GM18868 (cell line): ENCODE data around the gene DDX52.
"Not testable (repeated sequence)": the region's sequence is repeated elsewhere in the genome, so short reads cannot be mapped to it uniquely, and the experiment has no call there.

Source experiments
- ATAC-seq: cut with Tn5 transposase; IDR thresholded peaks from one replicate; pipeline ENCODE4 v1.9.1; 2021; ENCODE audit warnings: mild to moderate bottlenecking, moderate library complexity; ENCODE audit not compliant: unreplicated experiment

The DDX52 gene

DNA sequence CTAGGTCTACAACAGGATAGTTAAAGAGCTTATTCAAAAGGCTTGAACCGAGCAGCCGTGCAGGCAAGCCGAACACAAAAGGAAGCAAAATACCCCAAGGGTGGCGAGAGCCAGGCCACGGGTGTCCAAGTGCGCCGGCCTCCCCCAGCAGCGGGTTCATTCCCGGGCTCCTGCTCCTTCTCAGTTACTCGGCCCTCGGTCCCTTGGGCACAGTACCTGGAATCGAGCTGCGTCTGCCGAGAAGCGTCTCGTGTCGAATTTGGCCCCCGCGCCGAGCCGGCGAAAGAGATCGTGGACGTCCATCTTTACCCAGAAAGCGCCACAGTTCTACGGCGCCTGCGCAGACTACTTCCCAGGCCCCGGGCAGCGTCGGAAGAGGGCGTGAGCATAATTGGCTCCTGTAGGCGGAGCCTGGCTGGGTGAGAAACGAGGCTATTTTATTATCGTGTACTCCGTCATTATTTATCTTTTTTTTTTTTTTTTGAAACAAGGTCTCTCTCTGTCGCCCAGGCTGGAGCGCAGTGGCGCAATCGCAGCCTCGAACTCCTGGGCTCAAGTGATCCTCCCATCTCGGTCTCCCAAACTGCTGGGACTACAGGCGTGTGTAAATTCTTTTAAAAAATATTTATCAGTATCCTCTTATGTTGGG, at the start of gene DDX52:
TSS of gene DDX52 (minus strand) at position 329 of the 649 bp plus-strand sequence. CDS start at position 303, 26 bp downstream.
- peak; percentile 67 for ATAC-seq

- no peak for ATAC-seq
These were observed 48.6 kb upstream of the DDX52 start for GRCh38 chr17:37691807-37692206.

DNA sequence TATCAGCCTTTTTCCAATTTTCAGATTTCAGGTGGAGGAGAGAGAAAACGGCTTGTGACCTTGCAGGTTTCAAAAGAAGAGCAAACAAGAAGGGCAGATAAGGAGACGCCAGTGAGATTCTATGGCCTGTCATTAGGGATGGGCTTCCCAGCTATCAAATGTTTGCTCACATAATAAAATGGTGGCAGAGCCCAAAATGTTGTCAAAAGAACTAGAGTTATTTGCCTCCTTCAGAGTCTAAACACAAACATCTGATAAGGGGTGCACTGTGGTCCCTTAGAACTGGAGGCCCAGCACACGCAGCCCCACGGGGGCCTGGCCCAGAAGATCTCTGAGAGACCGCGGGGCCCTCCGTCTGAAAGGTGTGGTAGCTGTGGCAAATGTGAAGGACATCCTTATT, 46.1 kb upstream of the DDX52 start:
- ATAC-seq, result no peak

GRCh38 chr17:37683454-37683984, 40.3 kb upstream of the DDX52 start:
- no peak for ATAC-seq

DNA sequence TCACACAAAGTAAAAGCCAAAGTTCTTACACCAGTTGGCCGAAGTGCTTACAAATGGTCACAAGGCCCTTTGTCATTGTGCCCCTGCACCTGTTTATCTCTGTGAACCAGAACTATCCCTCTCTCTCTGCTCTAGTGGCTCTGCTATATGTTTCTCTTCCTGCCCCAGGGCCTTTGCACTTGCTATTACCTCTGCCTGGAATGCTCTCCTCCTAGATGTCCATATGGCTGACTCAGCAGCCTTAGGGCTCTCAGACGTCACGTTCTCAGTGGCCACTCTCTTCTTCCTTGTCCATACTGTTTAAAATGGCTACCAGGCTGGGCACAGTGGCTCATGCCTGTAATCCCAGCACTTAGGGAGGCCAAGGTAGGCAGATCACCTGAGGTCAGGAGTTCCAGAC, 38.8 kb upstream of the DDX52 start:
- no peak for ATAC-seq

DNA sequence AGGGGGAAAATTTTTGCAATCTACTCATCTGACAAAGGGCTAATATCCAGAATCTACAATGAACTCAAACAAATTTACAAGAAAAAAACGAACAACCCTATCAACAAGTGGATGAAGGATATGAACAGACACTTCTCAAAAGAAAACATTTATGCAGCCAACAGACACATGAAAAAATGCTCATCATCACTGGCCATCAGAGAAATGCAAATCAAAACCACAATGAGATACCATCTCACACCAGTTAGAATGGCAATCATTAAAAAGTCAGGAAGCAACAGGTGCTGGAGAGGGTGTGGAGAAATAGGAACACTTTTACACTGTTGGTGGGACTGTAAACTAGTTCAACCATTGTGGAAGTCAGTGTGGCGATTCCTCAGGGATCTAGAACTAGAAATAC, 36.7 kb upstream of the DDX52 start:
- not testable (repeated sequence) for ATAC-seq

DNA sequence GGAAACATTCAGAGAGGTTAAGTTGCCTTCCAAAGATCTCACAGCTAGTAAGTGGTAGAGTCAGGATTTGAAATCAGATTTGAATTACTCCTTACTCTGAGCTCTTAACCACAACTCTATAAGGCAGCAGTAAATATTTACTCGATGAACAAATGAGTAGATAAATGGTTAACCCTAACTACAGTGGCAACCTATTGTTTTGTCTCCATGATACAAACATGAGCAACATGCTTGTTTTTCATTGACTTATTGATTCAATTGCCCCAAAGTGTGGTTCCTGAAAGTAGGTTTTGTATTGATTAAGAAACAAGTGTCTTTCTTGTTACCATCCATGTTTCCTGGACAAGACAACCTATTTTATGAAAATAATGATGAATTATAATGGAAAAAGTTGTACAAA, 34.8 kb upstream of the DDX52 start:
- no peak for ATAC-seq

GRCh38 chr17:37677021-37677420, 33.8 kb upstream of the DDX52 start:
- no peak for ATAC-seq

DNA sequence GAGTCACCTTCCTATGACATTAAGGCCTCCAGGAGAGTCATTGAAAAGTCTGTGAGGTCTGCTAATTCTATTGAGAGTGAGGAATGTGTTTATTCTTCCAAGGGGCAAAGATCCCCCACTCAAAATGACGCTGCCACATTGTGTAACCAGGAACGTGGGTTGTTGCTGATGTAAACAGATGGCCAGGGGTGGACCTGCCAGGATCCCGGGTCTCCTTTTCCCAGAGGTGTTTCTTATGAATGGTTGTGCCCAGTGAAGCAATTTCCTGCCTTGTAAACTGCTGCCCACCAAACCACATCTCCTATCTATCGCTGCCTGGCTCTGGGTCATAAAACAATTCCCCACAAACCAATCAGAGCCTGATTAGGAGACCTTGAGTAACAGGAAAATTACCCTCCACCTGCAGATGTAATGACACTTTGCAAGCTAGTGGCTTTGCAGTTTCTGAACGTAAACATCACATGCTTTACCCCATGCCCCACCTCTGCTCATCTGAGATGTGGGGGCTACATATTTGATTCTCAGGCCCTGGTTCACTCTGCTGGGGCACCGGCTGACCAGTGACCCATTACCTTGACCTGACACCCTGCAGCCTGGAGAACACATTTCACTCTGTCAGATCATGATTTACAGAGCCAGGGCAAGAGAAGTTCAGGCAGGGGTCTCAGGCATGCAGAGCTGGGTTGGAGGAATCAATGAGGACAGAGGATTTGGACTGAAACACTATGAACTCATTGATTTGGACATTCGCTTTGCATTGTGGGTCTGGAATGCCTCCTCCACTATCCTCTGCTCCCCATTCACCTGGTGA, 33.1 kb upstream of the DDX52 start:
- no peak for ATAC-seq

DNA sequence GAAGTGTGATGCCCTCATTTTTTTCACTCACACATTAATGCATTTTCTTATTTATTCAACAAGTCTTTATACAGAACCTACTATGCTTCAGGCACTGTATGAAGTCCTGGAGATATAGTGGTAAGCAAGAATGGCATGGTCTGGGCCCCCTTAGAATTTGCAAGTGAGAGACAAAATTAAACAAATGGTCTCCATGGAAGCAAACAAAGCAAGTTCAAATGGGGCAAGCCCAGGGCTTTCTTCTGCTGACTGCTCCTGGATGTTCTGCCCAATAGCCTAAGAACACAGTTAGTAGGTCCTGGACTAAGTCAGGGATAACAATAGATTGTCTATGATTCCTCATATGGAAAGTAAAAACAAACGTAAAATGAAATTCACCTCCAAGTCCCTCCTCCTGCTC, 31.3 kb upstream of the DDX52 start:
- no peak for ATAC-seq

DNA sequence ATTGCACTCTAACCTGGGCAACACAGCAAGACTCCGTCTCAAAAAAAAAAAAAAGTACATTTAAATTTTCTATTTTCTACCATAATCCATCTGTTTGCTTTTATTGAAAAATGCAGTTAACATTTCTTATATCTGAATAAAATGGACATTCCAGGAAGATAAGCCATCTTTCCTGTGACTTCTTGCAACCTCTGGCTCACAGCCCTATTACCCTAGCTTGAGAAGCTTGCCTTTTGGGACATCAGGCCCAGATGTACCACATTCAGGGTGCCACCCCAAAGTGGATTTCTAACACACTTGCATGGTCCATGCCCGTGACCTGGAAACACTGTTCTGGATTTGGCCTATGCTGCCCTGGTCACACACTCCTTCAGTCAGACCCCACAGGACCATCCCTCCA, 30.1 kb upstream of the DDX52 start:
- ATAC-seq, result no peak

GRCh38 chr17:37672548-37673078, 29.4 kb upstream of the DDX52 start:
- no peak for ATAC-seq

- no peak for ATAC-seq
These were observed 28.7 kb upstream of the DDX52 start for GRCh38 chr17:37671824-37672547.

DNA sequence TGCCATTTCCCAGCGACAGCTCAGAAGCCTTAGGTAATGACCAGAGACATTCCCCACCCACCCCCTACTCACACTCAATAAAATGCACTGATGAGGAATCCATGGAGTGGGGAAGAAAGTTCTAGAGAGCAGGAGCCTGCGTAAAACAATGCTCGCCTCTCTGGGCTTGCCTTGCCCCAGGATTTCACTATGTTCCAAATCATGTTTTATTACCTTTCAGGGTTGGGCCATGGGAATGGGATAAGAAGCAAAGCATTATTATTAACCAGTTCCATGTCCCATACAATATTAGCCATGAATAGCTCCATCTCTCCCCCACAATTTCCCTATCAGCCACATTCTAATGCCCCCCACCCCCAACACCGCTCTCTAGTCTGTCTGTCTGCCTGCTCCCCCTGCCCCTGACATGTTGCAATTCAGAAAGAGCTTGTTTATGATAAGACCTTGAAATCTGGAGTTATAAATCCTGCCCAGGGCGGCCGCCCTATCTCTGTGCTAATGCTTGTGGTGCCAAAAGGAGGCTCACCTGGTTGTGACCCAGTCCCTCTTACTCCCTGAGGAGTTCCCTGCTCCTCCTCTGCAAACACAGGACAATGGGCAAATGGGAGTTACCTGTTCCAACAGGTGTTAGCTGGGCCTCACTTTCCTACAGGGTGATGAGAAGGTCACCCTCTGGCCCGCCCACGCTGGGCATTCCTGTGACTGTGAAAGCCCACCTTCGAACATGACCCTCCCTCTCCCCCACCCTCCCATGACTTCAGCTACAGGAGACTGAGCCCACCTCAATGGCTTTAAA, 28.0 kb upstream of the DDX52 start:
- ATAC-seq, result no peak

GRCh38 chr17:37667039-37667438, 23.8 kb upstream of the DDX52 start:
- ATAC-seq, result no peak

DNA sequence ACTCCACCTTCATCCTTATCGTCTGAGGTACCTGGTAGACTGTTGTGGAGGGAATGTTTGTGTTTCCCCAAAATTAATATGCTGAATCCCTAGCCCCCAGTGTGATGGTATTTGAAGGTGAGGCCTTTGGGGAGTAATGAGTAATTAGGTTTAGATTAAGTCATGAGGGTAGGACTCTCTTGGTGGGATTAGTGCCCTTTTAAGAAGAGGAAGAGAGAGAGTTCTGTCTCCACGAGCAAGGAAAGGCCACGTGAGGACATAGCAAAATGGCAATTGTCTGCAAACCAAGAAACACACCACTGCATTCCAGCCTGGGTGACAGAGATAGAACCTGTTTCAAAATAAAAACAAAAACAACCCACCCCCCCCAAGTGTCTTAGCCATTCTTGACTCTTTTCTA, 21.0 kb upstream of the DDX52 start:
- no peak for ATAC-seq

DNA sequence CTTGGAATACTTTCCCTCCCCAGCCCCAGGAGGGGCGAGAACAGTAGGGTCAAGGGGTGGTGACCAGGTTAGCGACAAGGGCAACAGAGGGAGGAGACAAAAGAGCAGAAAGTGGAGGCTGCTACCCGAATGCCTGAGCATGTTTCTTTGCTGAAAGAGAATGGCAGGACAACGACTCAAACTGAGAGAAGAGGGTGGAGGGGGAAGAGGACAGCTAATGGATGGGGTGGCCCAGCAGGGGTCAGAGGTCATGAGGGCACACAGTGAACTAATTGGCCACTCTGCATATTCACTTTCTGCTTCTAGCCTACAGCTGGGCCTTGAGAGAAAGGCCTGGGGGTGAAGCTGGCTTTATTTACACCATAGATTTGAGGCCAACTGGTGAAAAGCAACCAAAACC, 19.1 kb upstream of the DDX52 start:
- ATAC-seq, result no peak

- no peak for ATAC-seq
These were observed 18.3 kb upstream of the DDX52 start for GRCh38 chr17:37661400-37662014.

DNA sequence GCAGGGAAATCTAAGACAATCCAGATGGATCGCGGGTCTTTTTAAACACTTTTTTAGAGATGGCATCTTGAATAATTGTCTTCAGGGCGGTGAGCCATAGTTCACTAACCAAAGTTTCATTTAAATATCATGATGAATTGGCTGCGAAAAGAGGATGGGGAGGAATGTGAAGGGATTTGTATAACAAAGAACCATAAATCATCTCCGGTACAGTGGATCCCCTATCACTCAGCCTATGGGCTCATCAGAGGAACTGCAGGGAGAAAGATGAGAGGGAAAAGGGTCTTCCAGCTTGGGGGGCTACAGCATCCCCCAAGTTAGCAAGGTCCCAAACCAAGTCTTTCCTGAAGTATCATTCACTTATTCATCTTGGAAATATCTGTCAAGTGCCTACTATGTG, 16.7 kb upstream of the DDX52 start:
- ATAC-seq, result no peak

DNA sequence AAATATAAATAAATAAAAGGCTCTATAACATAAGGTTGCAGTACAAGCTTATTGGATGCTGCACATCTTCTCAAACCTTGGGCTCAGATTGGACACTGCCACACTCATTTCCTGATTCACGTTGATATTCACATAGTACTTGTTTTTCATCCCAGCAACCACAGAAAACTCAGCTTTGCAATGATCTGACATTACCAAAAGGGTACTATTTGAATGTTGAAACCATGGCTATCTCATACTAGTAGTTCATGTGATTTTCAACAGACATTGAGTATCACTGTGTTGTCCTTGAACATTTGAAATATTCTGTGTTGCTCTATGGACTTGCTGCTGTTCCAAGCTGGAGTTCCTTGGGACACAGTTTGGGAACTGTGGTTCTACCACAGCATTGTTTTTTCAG, 14.0 kb upstream of the DDX52 start:
- ATAC-seq, result no peak
